ENCODE measurements around the gene ZNF500. TPM values are rescaled to one million over a fixed set of nuclear protein-coding genes. Genes with fewer than 3 reads are reported as not detected.
A peak's percentile ranks its signal among the peaks of the same experiment; 100 is the strongest.

The ZNF500 gene
- total and polyA plus RNA-seq, 2 experiments from 2014 or later = 5.8 to 15.3 TPM

GRCh38 chr16:4733211-4733742 lies 33.7 kb downstream of the ZNF500 start:
- no peaks in the 10 kb centered on the region for H3K27me3 ChIP-seq (ENCODE audit: insufficient read depth)
- no peaks in the 10 kb centered on the region for H3K9me2 ChIP-seq (ENCODE audit: insufficient read depth)

More at GRCh38 chr16:4733211-4733742, 33.7 kb downstream of the ZNF500 start:
- H3K79me2 ChIP-seq (replicated peaks; ENCODE audit: insufficient read depth) = peaks cover 49% of the 10 kb centered on the region
- peaks cover 16% of the 10 kb centered on the region for H3K27me3 Mint-ChIP-seq (ENCODE audit: insufficient read depth, low read depth, poor library complexity)
- H3K4me1 Mint-ChIP-seq = peaks cover 8% of the 10 kb centered on the region; the same call in 2 of the 3 replicates
- H3K4me3 ChIP-seq = peak overlapping the region; percentile 98
- peak overlapping the region; percentile 95 for H2AFZ ChIP-seq
- peak overlapping the region; percentile 95; the same call in 1 of the 2 replicates for H3K27ac ChIP-seq (ENCODE audit: low read depth)
- DNase-seq (ENCODE audit: low spot score) (no peak), ATAC-seq (no peak)
- peaks cover 28% of the 10 kb centered on the region for H3F3A ChIP-seq (replicated peaks; ENCODE audit: low read depth)
- H3K4me1 ChIP-seq (ENCODE audit: insufficient read depth) = peaks cover 10% of the 10 kb centered on the region; the same call in 1 of the 2 replicates
- peak overlapping the region; percentile 93 for H3K27ac Mint-ChIP-seq
- H4K20me1 ChIP-seq (replicated peaks; ENCODE audit: insufficient read depth) = peaks cover 3% of the 10 kb centered on the region
- H3K4me3 Mint-ChIP-seq = peak overlapping the region; percentile 92
- H3K9me3 Mint-ChIP-seq = no peaks in the 10 kb centered on the region; the same call in 2 of the 3 replicates
- peaks cover 21% of the 10 kb centered on the region for H3K36me3 Mint-ChIP-seq (ENCODE audit: low read depth)
- peak overlapping the region; percentile 100 for H3K4me2 ChIP-seq
- TF ChIP-seq EZH2phosphoT487 (IDR thresholded peaks at IDR 0.05; ENCODE audit: unreplicated experiment) = no peak
- no peak for TF ChIP-seq ZNF462 (CRISPR knock-in tag; IDR thresholded peaks at IDR 0.05)
- TF ChIP-seq CREB1 (CRISPR knock-in tag; IDR thresholded peaks at IDR 0.05; ENCODE audit: low read depth) = no peak
- no peak for TF ChIP-seq EZH2 (IDR thresholded peaks at IDR 0.05; ENCODE audit: low read depth, unreplicated experiment)
- no peak for TF ChIP-seq STAT1 (IDR thresholded peaks at IDR 0.05; ENCODE audit: unreplicated experiment)
- H3K36me3 ChIP-seq (ENCODE audit: insufficient read depth) = peaks cover 7% of the 10 kb centered on the region

Data from GM23338 (cell line).